ENCODE data around the gene TNK2.

TNK2 gene

GRCh38 chr3:195899701-195900435 is 8.5 kb downstream of the TNK2 start:
- DNase-seq (ENCODE audit: low read depth in 2 of 2) = no peak

DNA sequence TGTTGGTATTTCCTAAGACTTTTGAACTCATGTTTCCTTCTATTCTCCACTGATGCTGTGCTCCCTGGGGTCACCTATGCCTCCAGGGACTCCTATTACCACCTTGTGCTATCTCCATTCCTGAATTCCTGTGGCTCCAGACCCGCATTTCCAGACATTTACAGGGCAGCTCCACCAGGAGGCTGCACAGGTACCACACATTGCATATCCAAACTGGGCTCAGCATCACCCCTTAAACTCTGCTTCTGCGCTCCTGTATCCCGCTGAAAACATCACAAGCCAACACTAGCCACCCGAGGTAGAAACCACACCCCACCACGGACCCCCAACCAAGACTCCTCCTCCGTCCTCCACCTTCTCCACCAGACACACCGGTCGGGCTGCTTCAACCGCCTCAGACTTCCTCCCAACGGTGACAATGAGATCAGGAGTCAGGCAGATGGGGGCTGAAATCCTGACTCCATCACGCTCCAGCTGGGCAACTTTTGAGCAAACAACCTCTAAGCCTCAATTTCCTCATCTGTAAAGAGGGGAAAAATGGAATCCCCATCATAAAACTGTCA is 10.4 kb downstream of the TNK2 start:
- DNase-seq (ENCODE audit: low read depth in 2 of 2) = no peak

- no peak for DNase-seq (ENCODE audit: low read depth in 2 of 2)
These were observed 11.1 kb downstream of the TNK2 start for GRCh38 chr3:195897081-195897852.

DNA sequence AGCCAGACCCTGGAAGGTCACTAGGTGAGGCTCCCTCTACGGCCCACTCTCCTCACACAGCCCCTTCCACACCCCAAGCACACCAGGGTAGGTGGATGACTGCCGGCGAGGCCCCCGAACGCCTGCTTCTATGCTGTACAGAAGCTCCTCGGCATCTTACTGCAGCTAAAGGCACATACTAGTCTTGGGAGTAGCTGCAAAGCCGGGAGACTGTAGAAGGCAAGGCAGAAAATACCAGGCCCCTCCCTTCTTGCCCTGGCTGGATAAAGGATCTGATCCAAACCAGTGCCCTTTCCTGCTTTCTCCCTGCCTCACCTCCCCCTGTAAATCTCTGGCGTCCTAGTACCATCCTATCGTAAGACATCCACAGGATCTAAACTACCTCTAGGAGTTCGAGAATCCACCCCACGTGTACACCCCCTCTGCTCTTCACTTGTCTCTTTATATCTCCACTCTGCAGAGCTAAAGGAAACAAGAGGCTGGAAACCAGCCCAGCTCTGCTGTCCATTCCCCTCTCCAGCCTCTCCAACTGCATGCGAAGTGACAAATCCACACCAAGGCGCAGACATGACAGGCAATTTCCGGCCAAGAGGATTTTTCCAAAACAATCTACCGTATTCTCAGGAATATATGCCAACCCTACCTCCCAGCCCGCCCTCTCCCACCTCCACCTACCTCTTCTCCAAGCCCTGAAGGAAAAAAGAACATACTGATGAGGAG is 11.8 kb downstream of the TNK2 start:
- no peak for DNase-seq (ENCODE audit: low read depth in 2 of 2)

GRCh38 chr3:195895861-195896360 is 12.4 kb downstream of the TNK2 start:
- peak in 1 of 2 donors; percentile 35 for DNase-seq (ENCODE audit: low read depth in 2 of 2)

- DNase-seq (ENCODE audit: low read depth in 2 of 2) = peak in 1 of 2 donors; percentile 38
These were observed 13.1 kb downstream of the TNK2 start for GRCh38 chr3:195895078-195895860.

GRCh38 chr3:195893916-195894465 is 14.4 kb downstream of the TNK2 start:
- DNase-seq (ENCODE audit: low read depth in 2 of 2) = no peak

DNA sequence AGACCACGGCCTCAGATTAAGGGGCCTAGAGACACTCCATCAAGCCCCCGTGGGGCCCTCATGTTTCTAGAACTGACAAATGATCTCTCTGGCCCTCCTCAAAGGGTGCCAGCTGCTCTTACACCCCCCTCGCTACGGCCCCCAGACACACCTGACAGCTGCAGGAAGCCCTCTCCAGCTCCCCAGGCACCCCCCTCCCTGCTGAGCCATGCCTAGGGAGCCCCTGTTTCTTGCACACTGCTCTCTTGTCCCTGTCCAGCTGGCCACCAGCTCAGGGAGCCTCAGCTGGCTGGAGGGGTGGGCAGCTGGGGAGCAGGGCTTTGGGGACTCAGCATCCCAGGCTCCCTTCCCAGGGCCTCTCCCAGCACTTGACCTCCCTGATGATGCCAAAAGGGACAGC is 14.8 kb downstream of the TNK2 start:
- DNase-seq (ENCODE audit: low read depth in 2 of 2) = no peak

DNA sequence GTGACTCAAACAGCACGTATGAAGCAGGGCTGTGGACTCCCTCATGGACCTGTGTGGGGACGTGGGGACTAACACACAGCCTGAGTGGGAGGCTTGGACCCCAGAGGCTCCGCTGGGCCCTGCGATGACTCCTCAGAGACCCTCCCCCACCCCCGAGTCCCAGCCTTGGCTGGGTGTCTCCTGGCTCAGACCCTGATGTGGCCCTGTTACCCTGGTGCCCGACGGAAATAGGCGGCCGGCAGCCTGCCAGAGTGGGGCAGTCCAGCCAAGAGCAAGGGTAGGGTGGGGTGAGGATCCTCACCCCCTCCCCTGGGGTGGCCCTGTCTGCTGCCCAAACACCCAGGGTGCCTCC is 15.3 kb downstream of the TNK2 start:
- DNase-seq (ENCODE audit: low read depth in 2 of 2) = no peak

DNA sequence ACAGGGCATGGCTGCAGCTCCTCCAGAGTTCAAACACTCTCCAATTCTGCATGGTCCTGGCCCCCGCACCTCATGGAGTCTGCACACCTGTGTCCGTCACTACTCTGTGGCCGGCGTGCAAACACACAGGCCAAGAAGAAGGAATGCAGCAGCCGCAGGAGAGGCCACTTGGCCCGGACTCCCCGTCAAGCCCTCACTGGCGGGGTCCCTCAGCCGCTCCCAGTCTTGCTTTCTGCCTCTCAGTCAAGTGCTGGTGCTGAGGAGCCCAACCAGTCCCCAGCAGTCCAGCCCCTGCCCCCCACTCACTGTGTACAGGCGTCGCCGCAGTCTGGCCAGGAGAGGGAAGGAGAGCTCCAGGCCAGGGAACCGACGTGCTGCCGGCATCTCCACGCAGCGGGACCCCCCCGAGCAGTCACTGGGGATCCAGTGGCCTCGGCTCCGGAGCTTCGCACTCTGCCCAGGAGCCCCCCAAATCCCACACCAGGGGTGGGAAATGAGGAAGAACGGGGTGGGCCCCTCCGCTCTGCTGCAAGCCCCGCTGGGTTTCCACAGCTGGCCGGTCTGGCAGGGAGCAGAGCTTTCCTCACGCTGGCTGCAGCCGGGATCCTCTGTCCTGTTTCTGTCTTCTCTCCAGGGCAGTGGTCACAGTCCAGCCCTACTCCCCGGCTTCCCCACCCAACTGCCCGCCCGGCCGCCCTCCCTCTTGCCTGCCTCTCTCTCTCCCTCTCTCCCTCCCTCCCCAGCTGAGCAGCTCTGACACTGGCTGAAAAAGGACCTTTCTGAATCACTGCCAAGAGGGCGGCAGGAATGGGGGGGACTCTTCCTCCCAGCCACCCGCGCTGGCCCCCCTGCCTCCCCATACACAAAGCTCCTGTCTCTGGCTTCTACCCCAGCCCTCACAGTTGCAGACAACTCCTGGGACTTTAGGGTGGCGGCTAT is 16.0 kb downstream of the TNK2 start:
- no peak for DNase-seq (ENCODE audit: low read depth in 2 of 2)

DNA sequence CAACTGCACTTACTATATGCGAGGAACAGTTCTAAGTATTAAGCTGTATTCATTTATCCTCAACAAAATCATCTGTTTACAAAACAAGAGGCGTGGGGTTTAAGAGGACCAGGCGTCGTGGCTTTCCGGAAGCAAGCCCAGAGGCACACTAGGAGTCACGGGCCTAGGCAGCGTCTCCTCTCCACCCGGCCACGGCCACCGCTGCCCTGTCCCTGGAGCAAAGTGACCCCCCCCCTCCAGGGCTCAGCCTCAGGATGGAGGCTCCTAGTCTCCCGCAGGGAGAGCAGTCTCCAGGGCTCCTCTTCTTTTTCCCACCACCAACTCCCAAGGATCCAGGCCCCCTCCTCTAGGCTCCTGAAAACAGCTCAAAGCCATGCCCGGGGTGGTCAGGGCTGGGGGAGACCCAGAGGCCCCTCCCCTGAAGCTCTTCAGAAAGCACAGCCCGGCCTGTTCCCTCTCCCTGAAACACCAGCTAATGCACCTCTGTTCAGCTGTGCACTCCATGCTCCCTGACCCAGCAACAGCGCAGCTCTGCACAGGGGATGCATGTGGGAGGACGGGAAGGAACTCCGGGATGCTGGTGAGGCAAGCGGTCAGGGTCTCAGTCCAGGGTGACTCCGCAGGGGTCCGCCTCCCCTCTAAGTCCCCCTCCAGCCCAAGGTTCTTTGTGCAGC is 16.8 kb downstream of the TNK2 start:
- DNase-seq (ENCODE audit: low read depth in 2 of 2) = no peak

- no peak for DNase-seq (ENCODE audit: low read depth in 2 of 2)
These were observed 18.5 kb downstream of the TNK2 start for GRCh38 chr3:195889870-195890295.

- DNase-seq (ENCODE audit: low read depth in 2 of 2) = no peak
These were observed 19.1 kb downstream of the TNK2 start for GRCh38 chr3:195888981-195889869.

- DNase-seq (ENCODE audit: low read depth in 2 of 2) = no peak
These were observed 20.0 kb downstream of the TNK2 start for GRCh38 chr3:195888311-195888761.

DNA sequence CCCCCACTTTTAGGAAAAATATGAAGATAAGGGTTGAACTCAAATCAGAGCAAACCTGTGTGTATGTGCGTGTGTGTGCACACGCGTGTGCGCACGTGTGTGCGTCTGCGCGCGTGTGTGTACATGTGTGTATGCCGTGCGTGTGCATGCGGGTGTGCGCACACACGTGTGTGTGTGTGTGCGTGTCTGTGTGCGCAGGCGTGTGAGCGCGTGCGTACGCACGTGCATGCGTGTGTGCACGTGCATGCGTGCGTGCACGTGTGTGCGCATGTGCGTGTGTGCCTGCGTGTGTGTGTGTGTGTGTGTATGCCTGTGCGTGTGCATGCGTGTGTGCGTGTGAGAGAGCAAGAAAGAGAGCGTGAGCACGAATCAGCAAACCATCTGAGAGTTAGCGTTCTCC is 20.7 kb downstream of the TNK2 start:
- DNase-seq (ENCODE audit: low read depth in 2 of 2) = no peak

- DNase-seq (ENCODE audit: low read depth in 2 of 2) = no peak
These were observed 21.9 kb downstream of the TNK2 start for GRCh38 chr3:195886181-195887141.
